ENCODE measurements around the gene CTRL. TPM values are rescaled to one million over a fixed set of nuclear protein-coding genes. Genes with fewer than 3 reads are reported as not detected.
"Not testable (repeated sequence)": the region's sequence is repeated elsewhere in the genome, so short reads cannot be mapped to it uniquely, and the experiment has no call there.

Gene CTRL
- total RNA-seq, 1 donor from 2014 or later: 1.0 TPM

- Histone ChIP-seq H3K9me3 (ENCODE audit: control insufficient read depth in 3 of 3, low read length in 3 of 3) (no peaks in the 10 kb centered on the region), H3K27ac (ENCODE audit: low read depth, low read length) (no peak overlapping the region), H3K9ac (ENCODE audit: low read depth in 1 of 3, low read length in 3 of 3) (no peak overlapping the region), H3K4me3 (ENCODE audit: low read length in 3 of 3) (no peak overlapping the region), H3K36me3 (ENCODE audit: control insufficient read depth in 3 of 3, insufficient read depth in 3 of 3, low read length in 3 of 3) (peaks cover 35 to 60% (median 42%) of the 10 kb centered on the region in 3 donors), H3K4me1 (ENCODE audit: control insufficient read depth in 3 of 3, insufficient read depth in 3 of 3, low read length in 3 of 3) (peaks cover 37 to 55% (median 50%) of the 10 kb centered on the region in 3 donors), H3K27me3 (ENCODE audit: control insufficient read depth in 3 of 3, insufficient read depth in 3 of 3, low read length in 3 of 3) (no peaks in the 10 kb centered on the region)
Observed at GRCh38 chr16:67941469-67942199, 10.0 kb upstream of the CTRL start.

- Histone ChIP-seq H3K27me3 (ENCODE audit: control insufficient read depth in 3 of 3, insufficient read depth in 3 of 3, low read length in 3 of 3) (no peaks in the 10 kb centered on the region), H3K4me1 (ENCODE audit: control insufficient read depth in 3 of 3, insufficient read depth in 3 of 3, low read length in 3 of 3) (peaks cover 39 to 49% (median 44%) of the 10 kb centered on the region in 3 donors), H3K9ac (ENCODE audit: low read depth in 1 of 3, low read length in 3 of 3) (no peak overlapping the region), H3K36me3 (ENCODE audit: control insufficient read depth in 3 of 3, insufficient read depth in 3 of 3, low read length in 3 of 3) (peaks cover 24 to 50% (median 31%) of the 10 kb centered on the region in 3 donors), H3K27ac (ENCODE audit: low read depth, low read length) (no peak overlapping the region), H3K9me3 (ENCODE audit: control insufficient read depth in 3 of 3, low read length in 3 of 3) (no peaks in the 10 kb centered on the region), H3K4me3 (ENCODE audit: low read length in 3 of 3) (no peak overlapping the region)
Observed at GRCh38 chr16:67940446-67941089, 8.9 kb upstream of the CTRL start.

- no peak overlapping the region for H3K27ac ChIP-seq (ENCODE audit: low read depth, low read length)
Observed at GRCh38 chr16:67939507-67940445, 8.1 kb upstream of the CTRL start.

GRCh38 chr16:67937713-67938112, 6.1 kb upstream of the CTRL start:
- peaks cover 31 to 42% (median 38%) of the 10 kb centered on the region in 3 donors for H3K4me1 ChIP-seq (ENCODE audit: control insufficient read depth in 3 of 3, insufficient read depth in 3 of 3, low read length in 3 of 3)
- H3K27me3 ChIP-seq (ENCODE audit: control insufficient read depth in 3 of 3, insufficient read depth in 3 of 3, low read length in 3 of 3); H3K4me3 ChIP-seq (ENCODE audit: low read length in 3 of 3); H3K9me3 ChIP-seq (ENCODE audit: control insufficient read depth in 3 of 3, low read length in 3 of 3); H3K27ac ChIP-seq (ENCODE audit: low read depth, low read length); H3K9ac ChIP-seq (ENCODE audit: low read depth in 1 of 3, low read length in 3 of 3): not testable (repeated sequence)
- H3K36me3 ChIP-seq (ENCODE audit: control insufficient read depth in 3 of 3, insufficient read depth in 3 of 3, low read length in 3 of 3): peaks cover 15 to 28% (median 17%) of the 10 kb centered on the region in 3 donors

More at GRCh38 chr16:67939507-67940445, 8.1 kb upstream of the CTRL start:
- Histone ChIP-seq H3K4me3 (ENCODE audit: low read length in 3 of 3) (no peak overlapping the region), H3K27me3 (ENCODE audit: control insufficient read depth in 3 of 3, insufficient read depth in 3 of 3, low read length in 3 of 3) (no peaks in the 10 kb centered on the region), H3K4me1 (ENCODE audit: control insufficient read depth in 3 of 3, insufficient read depth in 3 of 3, low read length in 3 of 3) (peaks cover 40 to 49% (median 43%) of the 10 kb centered on the region in 3 donors), H3K9ac (ENCODE audit: low read depth in 1 of 3, low read length in 3 of 3) (peak overlapping the region in 2 of 3 donors; percentile 10 to 45), H3K36me3 (ENCODE audit: control insufficient read depth in 3 of 3, insufficient read depth in 3 of 3, low read length in 3 of 3) (peaks cover 16 to 42% (median 23%) of the 10 kb centered on the region in 3 donors), H3K9me3 (ENCODE audit: control insufficient read depth in 3 of 3, low read length in 3 of 3) (no peaks in the 10 kb centered on the region)

GRCh38 chr16:67936880-67937605, 5.4 kb upstream of the CTRL start:
- Histone ChIP-seq H3K36me3 (ENCODE audit: control insufficient read depth in 3 of 3, insufficient read depth in 3 of 3, low read length in 3 of 3) (peaks cover 15 to 24% (median 16%) of the 10 kb centered on the region in 3 donors), H3K4me1 (ENCODE audit: control insufficient read depth in 3 of 3, insufficient read depth in 3 of 3, low read length in 3 of 3) (peaks cover 28 to 40% (median 38%) of the 10 kb centered on the region in 3 donors), H3K4me3 (ENCODE audit: low read length in 3 of 3) (peak overlapping the region; percentile 92 to 100 (median 99))

GRCh38 chr16:67936124-67936879, 4.6 kb upstream of the CTRL start, which contains the start of gene PSMB10:
PSMB10 (minus strand) TSS chr16:67936850; CDS start chr16:67936749, 101 bp downstream.
- Histone ChIP-seq H3K27ac (ENCODE audit: low read depth, low read length) (peak within 1 kb of the TSS; percentile 88), H3K36me3 (ENCODE audit: control insufficient read depth in 3 of 3, insufficient read depth in 3 of 3, low read length in 3 of 3) (peaks cover 15 to 20% (median 18%) of the 10 kb centered on the region in 3 donors)

More at GRCh38 chr16:67936880-67937605, 5.4 kb upstream of the CTRL start:
- no peaks in the 10 kb centered on the region for H3K9me3 ChIP-seq (ENCODE audit: control insufficient read depth in 3 of 3, low read length in 3 of 3)
- no peaks in the 10 kb centered on the region for H3K27me3 ChIP-seq (ENCODE audit: control insufficient read depth in 3 of 3, insufficient read depth in 3 of 3, low read length in 3 of 3)
- H3K27ac ChIP-seq (ENCODE audit: low read depth, low read length): peak overlapping the region; percentile 88
- peak overlapping the region; percentile 94 for H3K9ac ChIP-seq (ENCODE audit: low read depth in 1 of 3, low read length in 3 of 3)

GRCh38 chr16:67935402-67936123, 3.9 kb upstream of the CTRL start:
- Histone ChIP-seq H3K4me3 (ENCODE audit: low read length in 3 of 3) (peak overlapping the region; percentile 92 to 100 (median 99)), H3K27me3 (ENCODE audit: control insufficient read depth in 3 of 3, insufficient read depth in 3 of 3, low read length in 3 of 3) (no peaks in the 10 kb centered on the region), H3K36me3 (ENCODE audit: control insufficient read depth in 3 of 3, insufficient read depth in 3 of 3, low read length in 3 of 3) (peaks cover 17 to 26% (median 25%) of the 10 kb centered on the region in 3 donors), H3K27ac (ENCODE audit: low read depth, low read length) (peak overlapping the region; percentile 88), H3K9me3 (ENCODE audit: control insufficient read depth in 3 of 3, low read length in 3 of 3) (no peaks in the 10 kb centered on the region), H3K9ac (ENCODE audit: low read depth in 1 of 3, low read length in 3 of 3) (peak overlapping the region; percentile 94), H3K4me1 (ENCODE audit: control insufficient read depth in 3 of 3, insufficient read depth in 3 of 3, low read length in 3 of 3) (peaks cover 28 to 40% (median 36%) of the 10 kb centered on the region in 3 donors)

More at GRCh38 chr16:67936124-67936879, 4.6 kb upstream of the CTRL start, which contains the start of gene PSMB10:
- peaks cover 28 to 40% (median 36%) of the 10 kb centered on the region in 3 donors for H3K4me1 ChIP-seq (ENCODE audit: control insufficient read depth in 3 of 3, insufficient read depth in 3 of 3, low read length in 3 of 3)
- no peaks in the 10 kb centered on the region for H3K27me3 ChIP-seq (ENCODE audit: control insufficient read depth in 3 of 3, insufficient read depth in 3 of 3, low read length in 3 of 3)
- peak within 1 kb of the TSS; percentile 92 to 100 (median 99) for H3K4me3 ChIP-seq (ENCODE audit: low read length in 3 of 3)
- peak within 1 kb of the TSS; percentile 94 for H3K9ac ChIP-seq (ENCODE audit: low read depth in 1 of 3, low read length in 3 of 3)
- no peaks in the 10 kb centered on the region for H3K9me3 ChIP-seq (ENCODE audit: control insufficient read depth in 3 of 3, low read length in 3 of 3)

- H3K36me3 ChIP-seq (ENCODE audit: control insufficient read depth in 3 of 3, insufficient read depth in 3 of 3, low read length in 3 of 3): peaks cover 13 to 26% (median 25%) of the 10 kb centered on the region in 3 donors
- peaks cover 25 to 36% (median 32%) of the 10 kb centered on the region in 3 donors for H3K4me1 ChIP-seq (ENCODE audit: control insufficient read depth in 3 of 3, insufficient read depth in 3 of 3, low read length in 3 of 3)
- H3K27ac ChIP-seq (ENCODE audit: low read depth, low read length): peak overlapping the region; percentile 88
- H3K4me3 ChIP-seq (ENCODE audit: low read length in 3 of 3): peak overlapping the region; percentile 92 to 100 (median 99)
- no peaks in the 10 kb centered on the region for H3K27me3 ChIP-seq (ENCODE audit: control insufficient read depth in 3 of 3, insufficient read depth in 3 of 3, low read length in 3 of 3)
- peak overlapping the region; percentile 94 for H3K9ac ChIP-seq (ENCODE audit: low read depth in 1 of 3, low read length in 3 of 3)
- H3K9me3 ChIP-seq (ENCODE audit: control insufficient read depth in 3 of 3, low read length in 3 of 3): no peaks in the 10 kb centered on the region
Observed at GRCh38 chr16:67935101-67935401, 3.4 kb upstream of the CTRL start.

Data from skeletal muscle tissue (tissue), 4 donors.